ENCODE data around the gene RBM20. TPM values are rescaled to one million over a fixed set of nuclear protein-coding genes. Genes with fewer than 3 reads are reported as not detected.
A peak's percentile ranks its signal among the peaks of the same experiment; 100 is the strongest.

Gene RBM20
- total and polyA plus RNA-seq, 2 of the 4 experiments (the other 2 are of a cell fraction), result under 0.01 to 0.15 TPM

- H3K4ac ChIP-seq (ENCODE audit: low read depth, low read length), result no peak overlapping the region
These were observed 50.8 kb downstream of the RBM20 start for GRCh38 chr10:110694820-110695538.

More at GRCh38 chr10:110694820-110695538, 50.8 kb downstream of the RBM20 start:
- Histone ChIP-seq H4K8ac (ENCODE audit: low read depth in 2 of 2, low read length in 2 of 2) (no peak overlapping the region), H2BK15ac (ENCODE audit: low read depth, low read length) (no peak overlapping the region), H3K9ac (ENCODE audit: low read depth, low read length) (no peak overlapping the region), H2BK120ac (ENCODE audit: low read depth, low read length) (no peak overlapping the region), H3K56ac (ENCODE audit: extremely low read depth, insufficient read depth, low read length) (no peak overlapping the region), H3K14ac (replicated peaks; ENCODE audit: low read depth, low read length) (no peak overlapping the region), H3K36me3 (ENCODE audit: control insufficient read depth, insufficient read depth, low read length) (no peaks in the 10 kb centered on the region), H4K91ac (ENCODE audit: insufficient read depth, low read depth, low read length) (no peak overlapping the region), H2AFZ (replicated peaks; ENCODE audit: low read length, poor library complexity) (peak overlapping the region; percentile 15), H3K4me3 (ENCODE audit: insufficient read depth, low read depth, low read length) (no peak overlapping the region), H3K9me3 (ENCODE audit: control insufficient read depth, insufficient read depth, low read length) (0 out of 2 replicates have a peak, but pooled peaks cover 2% of the 10 kb centered on the region), H3K9me1 (ENCODE audit: insufficient read depth, low read length) (no peaks in the 10 kb centered on the region), H2BK5ac (ENCODE audit: low read depth, low read length, poor library complexity, severe bottlenecking) (no peak overlapping the region), H2BK20ac (ENCODE audit: low read depth, low read length) (no peak overlapping the region), H3K27me3 (ENCODE audit: control insufficient read depth, insufficient read depth, low read length) (no peaks in the 10 kb centered on the region), H3K27ac (ENCODE audit: insufficient read depth, low read length) (no peak overlapping the region), H2AK5ac (ENCODE audit: low read depth, low read length) (no peak overlapping the region; the same call in 1 of the 2 replicates), H3K23ac (ENCODE audit: low read depth, low read length) (no peak overlapping the region), H4K5ac (ENCODE audit: low read depth, low read length) (no peak overlapping the region), H3K4me2 (ENCODE audit: low read depth, low read length) (no peak overlapping the region), H4K20me1 (ENCODE audit: insufficient read depth, low read length) (no peaks in the 10 kb centered on the region), H2AK9ac (replicated peaks; ENCODE audit: low read depth, low read length, poor library complexity) (no peak overlapping the region), H3K18ac (ENCODE audit: low read depth, low read length) (no peak overlapping the region), H3K4me1 (ENCODE audit: control insufficient read depth, insufficient read depth, low read length) (no peaks in the 10 kb centered on the region), H3K79me1 (ENCODE audit: low read depth in 1 of 2, low read length in 2 of 2) (no peaks in the 10 kb centered on the region)
- no TSS peak for BruUV-seq (replicated peaks)
- ATAC-seq (ENCODE audit: low read depth) (no peak), DNase-seq (no peak)
- intact Hi-C loops (cut with micrococcal nuclease), result no loop called here
- TF ChIP-seq CTCF (conservative IDR thresholded peaks at IDR 0.05; ENCODE audit: low read depth, low read length) (no peak), MXI1 (IDR thresholded peaks at IDR 0.05; ENCODE audit: borderline replicate concordance, low read depth, low read length) (no peak), BHLHE40 (IDR thresholded peaks at IDR 0.05; ENCODE audit: low read depth, low read length) (no peak), RCOR1 (IDR thresholded peaks at IDR 0.05; ENCODE audit: insufficient replicate concordance, low read length) (no peak), POLR2A (IDR thresholded peaks at IDR 0.05; ENCODE audit: low read depth, low read length) (no peak), MAZ (IDR thresholded peaks at IDR 0.05; ENCODE audit: borderline replicate concordance, low read depth, low read length) (no peak), CEBPB (IDR thresholded peaks at IDR 0.05; ENCODE audit: low read depth, low read length) (no peak), NFE2L2 (IDR thresholded peaks at IDR 0.05; ENCODE audit: low read depth, low read length) (no peak)
- TF ChIP-seq, protein P1, sequence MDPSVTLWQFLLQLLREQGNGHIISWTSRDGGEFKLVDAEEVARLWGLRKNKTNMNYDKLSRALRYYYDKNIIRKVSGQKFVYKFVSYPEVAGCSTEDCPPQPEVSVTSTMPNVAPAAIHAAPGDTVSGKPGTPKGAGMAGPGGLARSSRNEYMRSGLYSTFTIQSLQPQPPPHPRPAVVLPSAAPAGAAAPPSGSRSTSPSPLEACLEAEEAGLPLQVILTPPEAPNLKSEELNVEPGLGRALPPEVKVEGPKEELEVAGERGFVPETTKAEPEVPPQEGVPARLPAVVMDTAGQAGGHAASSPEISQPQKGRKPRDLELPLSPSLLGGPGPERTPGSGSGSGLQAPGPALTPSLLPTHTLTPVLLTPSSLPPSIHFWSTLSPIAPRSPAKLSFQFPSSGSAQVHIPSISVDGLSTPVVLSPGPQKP (IDR thresholded peaks at IDR 0.05; ENCODE audit: borderline replicate concordance, low read depth, low read length), result no peak
- dilution Hi-C loops (cut with HindIII; ENCODE audit: low sequenced_read_pairs, unreplicated experiment), result no loop called here
- CTCF ChIA-PET, result interaction anchor here (1.2 kb wide), 1 partner anchor 9 kb away, joined by 3 read pairs; no protein-coding TSS in a partner anchor
- in situ Hi-C loops (cut with MboI; ENCODE audit: low sequenced_read_pairs), result no loop called here
- WGBS, 2 experiments (ENCODE audit: extremely low coverage in 2 of 2, insufficient read length in 1 of 2), result no CpG with 5 or more reads among the region's 5 CpGs
- POLR2A ChIA-PET (ENCODE audit: unreplicated experiment), result no interaction called here
